ENCODE results near the gene XXYLT1.

Gene XXYLT1

GRCh38 chr3:195182470-195182795 lies 88.5 kb downstream of the XXYLT1 start:
- TF ChIP-seq, protein P1, sequence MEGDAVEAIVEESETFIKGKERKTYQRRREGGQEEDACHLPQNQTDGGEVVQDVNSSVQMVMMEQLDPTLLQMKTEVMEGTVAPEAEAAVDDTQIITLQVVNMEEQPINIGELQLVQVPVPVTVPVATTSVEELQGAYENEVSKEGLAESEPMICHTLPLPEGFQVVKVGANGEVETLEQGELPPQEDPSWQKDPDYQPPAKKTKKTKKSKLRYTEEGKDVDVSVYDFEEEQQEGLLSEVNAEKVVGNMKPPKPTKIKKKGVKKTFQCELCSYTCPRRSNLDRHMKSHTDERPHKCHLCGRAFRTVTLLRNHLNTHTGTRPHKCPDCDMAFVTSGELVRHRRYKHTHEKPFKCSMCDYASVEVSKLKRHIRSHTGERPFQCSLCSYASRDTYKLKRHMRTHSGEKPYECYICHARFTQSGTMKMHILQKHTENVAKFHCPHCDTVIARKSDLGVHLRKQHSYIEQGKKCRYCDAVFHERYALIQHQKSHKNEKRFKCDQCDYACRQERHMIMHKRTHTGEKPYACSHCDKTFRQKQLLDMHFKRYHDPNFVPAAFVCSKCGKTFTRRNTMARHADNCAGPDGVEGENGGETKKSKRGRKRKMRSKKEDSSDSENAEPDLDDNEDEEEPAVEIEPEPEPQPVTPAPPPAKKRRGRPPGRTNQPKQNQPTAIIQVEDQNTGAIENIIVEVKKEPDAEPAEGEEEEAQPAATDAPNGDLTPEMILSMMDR (conservative IDR thresholded peaks at IDR 0.05; ENCODE audit: low read depth, low read length), result no peak
- Histone ChIP-seq H2AFZ (ENCODE audit: low read depth) (no peak overlapping the region), H3K36me3 (ENCODE audit: insufficient read depth) (no peaks in the 10 kb centered on the region), H3K27me3 (ENCODE audit: insufficient read depth, low read depth) (no peaks in the 10 kb centered on the region), H3K4me2 (no peak overlapping the region), H3K4me1 (ENCODE audit: low read depth, poor library complexity, severe bottlenecking) (no peaks in the 10 kb centered on the region), H4K20me1 (ENCODE audit: insufficient read depth) (no peaks in the 10 kb centered on the region), H3K79me2 (ENCODE audit: insufficient read depth, low read depth) (no peaks in the 10 kb centered on the region), H3K4me3 (IDR thresholded peaks at IDR 0.05; ENCODE audit: insufficient read depth, low read depth, low read length) (no peak overlapping the region), H3K27ac (no peak overlapping the region), H3K9ac (no peak overlapping the region)

DNA sequence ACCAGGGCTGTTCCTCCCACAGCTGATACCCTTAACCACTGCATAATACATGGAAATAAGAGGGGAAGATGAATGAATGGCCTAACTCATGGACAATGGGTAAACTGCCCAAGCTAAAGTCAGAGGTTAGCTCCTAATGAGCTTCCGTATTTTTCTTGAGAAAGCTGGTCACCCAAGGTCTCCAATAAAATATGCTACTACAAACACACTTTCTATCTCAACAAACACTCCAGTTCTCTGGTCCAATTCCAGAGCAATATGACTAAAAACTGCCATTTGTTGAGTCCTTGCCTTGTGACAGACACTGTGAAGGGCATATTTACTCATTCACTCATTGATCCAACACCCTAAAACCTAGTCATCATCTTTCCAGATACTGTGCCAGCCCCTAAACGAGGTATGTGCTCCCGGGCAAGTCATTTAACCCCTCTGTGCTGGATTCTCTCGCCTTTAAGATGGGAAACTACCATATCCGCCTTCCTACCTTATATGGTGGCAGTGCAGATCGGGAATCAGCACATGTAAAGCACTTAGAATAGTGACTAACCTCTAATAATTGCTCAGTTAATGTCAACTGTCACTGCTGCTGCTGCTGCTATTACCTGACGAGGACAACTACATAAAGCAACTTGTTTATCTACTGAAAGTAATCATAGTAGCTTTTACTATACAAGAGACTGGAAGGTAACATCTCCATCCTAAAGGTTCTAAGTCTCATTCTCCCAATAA lies 89.1 kb downstream of the XXYLT1 start:
- H3K27me3 ChIP-seq (ENCODE audit: insufficient read depth, low read depth), result no peaks in the 10 kb centered on the region
- H4K20me1 ChIP-seq (ENCODE audit: insufficient read depth), result no peaks in the 10 kb centered on the region
- no peak overlapping the region for H3K4me3 ChIP-seq (IDR thresholded peaks at IDR 0.05; ENCODE audit: insufficient read depth, low read depth, low read length)
- no peak overlapping the region for H3K27ac ChIP-seq
- no peaks in the 10 kb centered on the region for H3K79me2 ChIP-seq (ENCODE audit: insufficient read depth, low read depth)
- no peaks in the 10 kb centered on the region for H3K36me3 ChIP-seq (ENCODE audit: insufficient read depth)
- H3K4me2 ChIP-seq, result no peak overlapping the region
- H2AFZ ChIP-seq (ENCODE audit: low read depth), result no peak overlapping the region
- H3K4me1 ChIP-seq (ENCODE audit: low read depth, poor library complexity, severe bottlenecking), result no peaks in the 10 kb centered on the region
- TF ChIP-seq, protein P1 (conservative IDR thresholded peaks at IDR 0.05; ENCODE audit: low read depth, low read length), result no peak
- no peak overlapping the region for H3K9ac ChIP-seq

- no peaks in the 10 kb centered on the region for H4K20me1 ChIP-seq (ENCODE audit: insufficient read depth)
- H3K36me3 ChIP-seq (ENCODE audit: insufficient read depth), result no peaks in the 10 kb centered on the region
- no peak overlapping the region for H3K4me3 ChIP-seq (IDR thresholded peaks at IDR 0.05; ENCODE audit: insufficient read depth, low read depth, low read length)
- no peaks in the 10 kb centered on the region for H3K79me2 ChIP-seq (ENCODE audit: insufficient read depth, low read depth)
- no peak overlapping the region for H2AFZ ChIP-seq (ENCODE audit: low read depth)
- H3K27ac ChIP-seq, result no peak overlapping the region
- no peaks in the 10 kb centered on the region for H3K4me1 ChIP-seq (ENCODE audit: low read depth, poor library complexity, severe bottlenecking)
- no peaks in the 10 kb centered on the region for H3K27me3 ChIP-seq (ENCODE audit: insufficient read depth, low read depth)
- TF ChIP-seq, protein P1 (conservative IDR thresholded peaks at IDR 0.05; ENCODE audit: low read depth, low read length), result no peak
- H3K4me2 ChIP-seq, result no peak overlapping the region
- no peak overlapping the region for H3K9ac ChIP-seq
These were observed 89.9 kb downstream of the XXYLT1 start for GRCh38 chr3:195181113-195181498.

DNA sequence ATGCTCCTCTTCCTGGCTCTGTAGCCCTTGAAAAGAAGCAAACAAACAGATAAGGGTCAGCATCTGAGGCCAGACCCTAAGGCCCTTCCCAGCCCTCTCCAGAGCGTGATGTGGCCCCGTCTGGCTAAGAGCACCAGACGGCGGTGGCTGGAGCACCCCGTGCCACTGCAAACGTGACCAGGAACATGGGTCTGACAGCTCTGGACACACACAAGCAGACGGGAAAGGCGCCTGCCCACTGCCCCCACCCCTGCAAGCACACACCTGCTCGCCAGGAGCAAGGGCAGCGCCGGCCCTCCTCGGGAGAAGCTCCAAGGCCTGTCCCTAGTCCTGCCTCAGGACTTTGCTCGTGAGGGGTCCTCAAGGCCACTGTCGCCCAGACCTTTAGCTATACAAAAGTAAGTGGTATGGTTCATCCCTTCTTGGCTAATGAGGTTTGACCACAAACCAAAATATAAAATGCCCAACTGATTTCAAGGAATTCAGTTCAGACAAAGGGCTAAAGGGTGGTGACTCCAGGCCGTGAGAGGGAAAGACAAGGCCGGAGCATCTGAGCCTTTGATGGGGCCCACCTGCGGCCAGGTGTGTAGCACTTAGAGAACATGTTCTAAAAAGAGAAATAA lies 90.4 kb downstream of the XXYLT1 start:
- Histone ChIP-seq H3K27me3 (ENCODE audit: insufficient read depth, low read depth) (no peaks in the 10 kb centered on the region), H3K9ac (no peak overlapping the region), H3K36me3 (ENCODE audit: insufficient read depth) (no peaks in the 10 kb centered on the region), H3K4me2 (no peak overlapping the region), H3K4me1 (ENCODE audit: low read depth, poor library complexity, severe bottlenecking) (no peaks in the 10 kb centered on the region), H3K27ac (no peak overlapping the region), H4K20me1 (ENCODE audit: insufficient read depth) (no peaks in the 10 kb centered on the region), H3K4me3 (IDR thresholded peaks at IDR 0.05; ENCODE audit: insufficient read depth, low read depth, low read length) (no peak overlapping the region), H2AFZ (ENCODE audit: low read depth) (no peak overlapping the region), H3K79me2 (ENCODE audit: insufficient read depth, low read depth) (no peaks in the 10 kb centered on the region)
- TF ChIP-seq, protein P1 (conservative IDR thresholded peaks at IDR 0.05; ENCODE audit: low read depth, low read length), result no peak
